Measurements from ENCODE around the gene WRAP53.

The WRAP53 gene

DNA sequence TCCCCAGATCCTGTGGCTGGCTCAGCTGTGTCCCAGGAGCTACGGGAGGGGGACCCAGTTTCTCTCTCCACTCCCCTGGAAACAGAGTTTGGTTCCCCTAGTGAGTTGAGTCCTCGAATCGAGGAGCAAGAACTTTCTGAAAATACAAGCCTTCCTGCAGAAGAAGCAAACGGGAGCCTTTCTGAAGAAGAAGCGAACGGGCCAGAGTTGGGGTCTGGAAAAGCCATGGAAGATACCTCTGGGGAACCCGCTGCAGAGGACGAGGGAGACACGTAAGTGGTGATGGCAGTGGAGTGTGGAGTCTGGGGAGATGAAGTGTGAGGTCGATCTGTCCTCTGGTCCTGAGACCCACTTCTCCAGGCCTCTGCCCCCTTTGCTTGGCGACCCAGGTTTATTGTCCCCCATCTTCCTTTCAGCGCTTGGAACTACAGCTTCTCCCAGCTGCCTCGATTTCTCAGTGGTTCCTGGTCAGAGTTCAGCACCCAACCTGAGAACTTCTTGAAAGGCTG is 585 bp downstream of the WRAP53 start:
- H3K9me3 ChIP-seq (ENCODE audit: insufficient read depth, low read length): no peaks in the 10 kb centered on the region
- peaks cover 20% of the 10 kb centered on the region for H3K36me3 ChIP-seq (replicated peaks; ENCODE audit: low read depth, low read length)
- peak overlapping the region; percentile 83 for H3K9ac ChIP-seq (ENCODE audit: low read length)
- H3K4me1 ChIP-seq (ENCODE audit: low read length): peaks cover 17% of the 10 kb centered on the region
- peaks cover 20% of the 10 kb centered on the region for H4K20me1 ChIP-seq (ENCODE audit: insufficient read depth, low read length)
- H2AFZ ChIP-seq (ENCODE audit: low read depth, low read length): peak overlapping the region; percentile 77; the same call in 1 of the 2 replicates
- H3K4me2 ChIP-seq (ENCODE audit: low read length): peak overlapping the region; percentile 82
- H3K27ac ChIP-seq (ENCODE audit: low read length): no peak overlapping the region; the same call in 1 of the 2 replicates
- H3K79me2 ChIP-seq (ENCODE audit: low read length): peaks cover 52% of the 10 kb centered on the region
- TF ChIP-seq EZH2phosphoT487 (IDR thresholded peaks at IDR 0.05; ENCODE audit: low read depth): no peak
- no peak for TF ChIP-seq CTCF (IDR thresholded peaks at IDR 0.05; ENCODE audit: low read depth, low read length)
- no peaks in the 10 kb centered on the region for H3K27me3 ChIP-seq (ENCODE audit: low read depth, low read length)
- peak overlapping the region; percentile 100 for H3K4me3 ChIP-seq (ENCODE audit: low read length)

DNA sequence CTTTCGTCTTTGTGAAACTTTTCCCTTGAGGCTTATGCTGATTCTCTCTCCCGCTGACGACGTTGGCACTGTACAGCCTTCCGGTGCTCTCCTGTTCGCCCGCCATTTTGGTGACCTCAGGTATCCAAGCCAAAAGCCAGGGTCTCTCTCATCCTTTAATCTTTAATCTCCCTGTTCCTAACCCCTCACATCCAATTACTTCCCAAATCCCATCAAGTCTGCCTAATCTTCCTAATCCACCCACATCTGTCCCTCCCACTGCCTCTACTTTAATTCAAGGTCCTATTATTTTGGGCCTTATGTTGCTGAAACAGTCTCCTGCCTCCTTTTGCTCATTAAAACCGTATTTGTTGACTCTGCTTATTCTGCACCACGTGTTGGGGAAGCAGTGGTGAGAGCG is 7.3 kb downstream of the WRAP53 start:
- H3K27me3 ChIP-seq (ENCODE audit: low read depth, low read length): no peaks in the 10 kb centered on the region
- H3K9ac ChIP-seq (ENCODE audit: low read length): no peak overlapping the region
- H2AFZ ChIP-seq (ENCODE audit: low read depth, low read length): no peak overlapping the region
- H4K20me1 ChIP-seq (ENCODE audit: insufficient read depth, low read length): no peaks in the 10 kb centered on the region
- H3K36me3 ChIP-seq (replicated peaks; ENCODE audit: low read depth, low read length): peaks cover 2% of the 10 kb centered on the region
- H3K9me3 ChIP-seq (ENCODE audit: insufficient read depth, low read length): no peaks in the 10 kb centered on the region
- no peak overlapping the region for H3K27ac ChIP-seq (ENCODE audit: low read length)
- no peaks in the 10 kb centered on the region for H3K4me1 ChIP-seq (ENCODE audit: low read length)
- no peak for TF ChIP-seq CTCF (IDR thresholded peaks at IDR 0.05; ENCODE audit: low read depth, low read length)
- no peak for TF ChIP-seq EZH2phosphoT487 (IDR thresholded peaks at IDR 0.05; ENCODE audit: low read depth)
- no peaks in the 10 kb centered on the region for H3K79me2 ChIP-seq (ENCODE audit: low read length)
- H3K4me2 ChIP-seq (ENCODE audit: low read length): no peak overlapping the region
- H3K4me3 ChIP-seq (ENCODE audit: low read length): no peak overlapping the region

DNA sequence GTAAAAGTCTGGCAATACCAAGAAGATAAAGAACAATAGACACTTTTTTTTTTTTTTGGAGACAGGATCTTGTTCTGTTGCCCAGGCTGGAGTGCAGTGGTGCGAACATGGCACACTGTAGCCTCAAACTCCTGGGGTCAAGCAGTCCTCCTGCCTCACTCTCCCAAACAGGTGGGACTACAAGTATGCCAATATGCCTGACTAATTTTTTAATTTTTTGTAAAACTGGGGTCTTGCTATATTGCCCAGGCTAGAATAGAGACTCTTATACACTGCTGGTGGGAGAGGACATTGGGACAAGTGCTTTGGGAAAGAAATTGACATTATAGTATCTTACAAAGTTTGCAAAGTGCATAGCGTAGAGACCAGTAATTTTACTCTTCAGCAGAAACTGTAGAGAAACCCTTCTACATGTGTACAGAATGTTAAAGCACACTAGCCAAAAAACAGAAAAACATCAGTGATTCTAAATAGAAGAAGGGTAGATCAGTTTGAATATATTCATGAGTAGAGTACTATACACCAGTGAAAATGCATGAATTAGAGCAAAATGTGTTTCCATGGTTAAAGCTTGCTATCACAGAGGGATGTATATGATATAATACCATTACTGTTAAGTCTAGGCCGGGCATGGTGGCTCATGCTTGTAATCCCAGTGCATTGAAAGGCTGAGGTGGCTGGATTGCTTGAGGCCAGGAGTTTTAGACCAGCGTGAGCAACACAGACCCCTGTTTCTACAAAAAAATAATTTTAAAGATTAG is 9.7 kb downstream of the WRAP53 start:
- H2AFZ ChIP-seq (ENCODE audit: low read depth, low read length): no peak overlapping the region

More for the DNA sequence above, 9.7 kb downstream of the WRAP53 start:
- no peak overlapping the region for H3K9ac ChIP-seq (ENCODE audit: low read length)
- H3K4me1 ChIP-seq (ENCODE audit: low read length): no peaks in the 10 kb centered on the region
- no peak overlapping the region for H3K4me2 ChIP-seq (ENCODE audit: low read length)
- no peaks in the 10 kb centered on the region for H3K27me3 ChIP-seq (ENCODE audit: low read depth, low read length)
- TF ChIP-seq CTCF (IDR thresholded peaks at IDR 0.05; ENCODE audit: low read depth, low read length) (no peak), EZH2phosphoT487 (IDR thresholded peaks at IDR 0.05; ENCODE audit: low read depth) (no peak)
- H3K4me3 ChIP-seq (ENCODE audit: low read length): no peak overlapping the region
- H3K36me3 ChIP-seq (replicated peaks; ENCODE audit: low read depth, low read length): peaks cover 2% of the 10 kb centered on the region
- H3K27ac ChIP-seq (ENCODE audit: low read length): no peak overlapping the region
- no peaks in the 10 kb centered on the region for H3K9me3 ChIP-seq (ENCODE audit: insufficient read depth, low read length)
- no peaks in the 10 kb centered on the region for H4K20me1 ChIP-seq (ENCODE audit: insufficient read depth, low read length)
- no peaks in the 10 kb centered on the region for H3K79me2 ChIP-seq (ENCODE audit: low read length)

Measured in OCI-LY3 (cell line).